NCI-H2029 treated with DMSO at 0.1 percent for 48 hours (cell line): ENCODE results near the gene HGFAC.
A peak's percentile ranks its signal among the peaks of the same experiment; 100 is the strongest.

Source experiments
- DNase-seq: peaks from one replicate; lab custom pipeline; 2025; lab: John Stamatoyannopoulos, UW

Gene HGFAC

GRCh38 chr4:3462790-3463415 lies 21.1 kb downstream of the HGFAC start, which contains the start of gene DOK7:
Gene DOK7 (plus strand): TSS chr4:3463306. CDS start chr4:3463376, 70 bp downstream.
- DNase-seq: no peak

- no peak for DNase-seq
These were observed 22.0 kb downstream of the HGFAC start for GRCh38 chr4:3463556-3464348.

GRCh38 chr4:3464349-3464905 lies 22.7 kb downstream of the HGFAC start:
- no peak for DNase-seq

GRCh38 chr4:3464911-3465697 lies 23.3 kb downstream of the HGFAC start:
- DNase-seq: no peak

- no peak for DNase-seq
These were observed 24.2 kb downstream of the HGFAC start for GRCh38 chr4:3465698-3466671.

GRCh38 chr4:3466691-3467600 lies 25.2 kb downstream of the HGFAC start:
- DNase-seq: no peak

GRCh38 chr4:3467601-3468031 lies 25.8 kb downstream of the HGFAC start:
- no peak for DNase-seq

GRCh38 chr4:3468154-3468553 lies 26.4 kb downstream of the HGFAC start:
- DNase-seq: no peak

- DNase-seq: no peak
These were observed 27.0 kb downstream of the HGFAC start for GRCh38 chr4:3468804-3469203.

GRCh38 chr4:3469386-3470243 lies 27.8 kb downstream of the HGFAC start:
- DNase-seq: no peak

GRCh38 chr4:3470244-3471097 lies 28.7 kb downstream of the HGFAC start:
- DNase-seq: peak; percentile 45

- no peak for DNase-seq
These were observed 29.5 kb downstream of the HGFAC start for GRCh38 chr4:3471098-3471760.

- DNase-seq: no peak
These were observed 30.1 kb downstream of the HGFAC start for GRCh38 chr4:3471886-3472285.

- DNase-seq: no peak
These were observed 30.8 kb downstream of the HGFAC start for GRCh38 chr4:3472411-3473141.

- DNase-seq: no peak
These were observed 31.6 kb downstream of the HGFAC start for GRCh38 chr4:3473181-3473950.
